NCI-H524 (cell line): ENCODE data around the gene RBM28.
"Not testable (repeated sequence)": the region's sequence is repeated elsewhere in the genome, so short reads cannot be mapped to it uniquely, and the experiment has no call there.

ENCODE experiments used
- DNase-seq, 2 experiments: peaks; one replicate each; lab custom pipeline; 2025; lab: John Stamatoyannopoulos, UW

The RBM28 gene

GRCh38 chr7:128350708-128351295 lies 7.1 kb upstream of the RBM28 start:
- no peak for DNase-seq

- DNase-seq: no peak
These were observed 5.7 kb upstream of the RBM28 start for GRCh38 chr7:128349466-128349825.

GRCh38 chr7:128347647-128348097 lies 4.0 kb upstream of the RBM28 start:
- DNase-seq: peak; percentile 43 to 66

GRCh38 chr7:128344431-128344774 lies 695 bp upstream of the RBM28 start:
- DNase-seq: no peak

GRCh38 chr7:128341733-128342132 lies 2.0 kb downstream of the RBM28 start:
- DNase-seq: no peak

GRCh38 chr7:128335730-128336129 lies 8.0 kb downstream of the RBM28 start:
- DNase-seq: no peak

GRCh38 chr7:128324368-128324680 lies 19.4 kb downstream of the RBM28 start:
- DNase-seq: no peak

GRCh38 chr7:128323459-128324367 lies 20.0 kb downstream of the RBM28 start:
- no peak for DNase-seq

GRCh38 chr7:128323040-128323439 lies 20.7 kb downstream of the RBM28 start:
- no peak for DNase-seq

- DNase-seq: peak in 1 of 2 experiments; percentile 55
These were observed 21.6 kb downstream of the RBM28 start for GRCh38 chr7:128322040-128322643.

GRCh38 chr7:128321044-128321422 lies 22.7 kb downstream of the RBM28 start:
- DNase-seq: no peak

- no peak for DNase-seq
These were observed 25.0 kb downstream of the RBM28 start for GRCh38 chr7:128318691-128319090.

GRCh38 chr7:128311013-128311412 lies 32.7 kb downstream of the RBM28 start:
- DNase-seq: no peak

GRCh38 chr7:128310499-128310898 lies 33.2 kb downstream of the RBM28 start:
- DNase-seq: no peak

GRCh38 chr7:128309976-128310375 lies 33.7 kb downstream of the RBM28 start:
- DNase-seq: no peak

GRCh38 chr7:128309124-128309523 lies 34.6 kb downstream of the RBM28 start:
- DNase-seq: no peak

GRCh38 chr7:128307061-128307460 lies 36.6 kb downstream of the RBM28 start:
- no peak for DNase-seq

GRCh38 chr7:128304212-128304611 lies 39.5 kb downstream of the RBM28 start:
- DNase-seq: peak in 1 of 2 experiments; percentile 21

GRCh38 chr7:128303643-128304042 lies 40.1 kb downstream of the RBM28 start:
- DNase-seq: no peak

- DNase-seq: no peak
These were observed 40.6 kb downstream of the RBM28 start for GRCh38 chr7:128303133-128303532.

- DNase-seq: no peak
These were observed 41.6 kb downstream of the RBM28 start for GRCh38 chr7:128302139-128302538.

- no peak for DNase-seq
These were observed 44.5 kb downstream of the RBM28 start for GRCh38 chr7:128299109-128299607.

GRCh38 chr7:128298004-128298403 lies 45.7 kb downstream of the RBM28 start:
- not testable (repeated sequence) for DNase-seq
